NB4 (cell line): ENCODE data around the gene UXS1.

ENCODE experiments used
- CTCF ChIP-seq: IDR thresholded peaks from one replicate; pipeline ENCODE4 v1.5.1; 2012; ENCODE audit warnings: low read depth, low read length
- MAX ChIP-seq: IDR thresholded peaks from 2 replicates; pipeline ENCODE4 v1.6.1; 2011; ENCODE audit warnings: low read depth, low read length
- POLR2A ChIP-seq: IDR thresholded peaks from 2 replicates; pipeline ENCODE4 v1.6.1; 2011; ENCODE audit warnings: mild to moderate bottlenecking; ENCODE audit not compliant: insufficient read length; ENCODE audit errors: extremely low read depth

GRCh38 chr2:106232638-106233349, 38.7 kb upstream of the UXS1 start:
- no peak for TF ChIP-seq CTCF
- TF ChIP-seq MAX = no peak
- no peak for TF ChIP-seq POLR2A
